HK-2 (cell line): ENCODE results near the gene SHC2.

Experiments used
- DNase-seq: peaks from one replicate; pipeline ENCODE4 v3.0.0-alpha.2; 2018; ENCODE audit not compliant: unreplicated experiment

SHC2 gene

GRCh38 chr19:460877-461720 is at the start of gene SHC2:
Gene SHC2 (minus strand): TSS chr19:461033. CDS start chr19:460996, 37 bp downstream.
- DNase-seq: no peak

- no peak for DNase-seq
Measured at GRCh38 chr19:508204-509150, 47.6 kb upstream of the SHC2 start.

GRCh38 chr19:507286-508203 is 46.7 kb upstream of the SHC2 start, which contains the start of gene TPGS1:
Gene TPGS1 (plus strand): TSS chr19:507497. CDS start chr19:507507, 10 bp downstream.
- peak; percentile 76 for DNase-seq

- DNase-seq: peak; percentile 96
Measured at GRCh38 chr19:506404-507285, 45.8 kb upstream of the SHC2 start.

- no peak for DNase-seq
Measured at GRCh38 chr19:504616-505015, 43.8 kb upstream of the SHC2 start.

GRCh38 chr19:501646-502045 is 40.8 kb upstream of the SHC2 start:
- DNase-seq: no peak

GRCh38 chr19:498977-499623 is 38.3 kb upstream of the SHC2 start:
- no peak for DNase-seq

- no peak for DNase-seq
Measured at GRCh38 chr19:498511-498891, 37.7 kb upstream of the SHC2 start.

- no peak for DNase-seq
Measured at GRCh38 chr19:497869-498510, 37.2 kb upstream of the SHC2 start.

- no peak for DNase-seq
Measured at GRCh38 chr19:497491-497868, 36.6 kb upstream of the SHC2 start.

- DNase-seq: no peak
Measured at GRCh38 chr19:496986-497385, 36.2 kb upstream of the SHC2 start.

GRCh38 chr19:496112-496665 is 35.4 kb upstream of the SHC2 start, which contains the start of gene MADCAM1:
Gene MADCAM1 (plus strand): TSS chr19:496486. CDS start chr19:496500, 14 bp downstream.
- DNase-seq: no peak

GRCh38 chr19:495402-496111 is 34.7 kb upstream of the SHC2 start:
- DNase-seq: no peak

- DNase-seq: no peak
Measured at GRCh38 chr19:495081-495401, 34.2 kb upstream of the SHC2 start.

- DNase-seq: no peak
Measured at GRCh38 chr19:494171-495080, 33.6 kb upstream of the SHC2 start.

- DNase-seq: no peak
Measured at GRCh38 chr19:493391-494170, 32.7 kb upstream of the SHC2 start.

- no peak for DNase-seq
Measured at GRCh38 chr19:492091-492531, 31.3 kb upstream of the SHC2 start.
